Keratinocyte (primary cell): ENCODE measurements around the gene HIPK4. TPM values are rescaled to one million over a fixed set of nuclear protein-coding genes. Genes with fewer than 3 reads are reported as not detected.
"Not testable (repeated sequence)": the region's sequence is repeated elsewhere in the genome, so short reads cannot be mapped to it uniquely, and the experiment has no call there.

ENCODE experiments used
- DNase-seq: peaks from one replicate; pipeline ENCODE4 v3.0.0-alpha.2; 2011; ENCODE audit warnings: low read depth, missing footprints, low spot score
- FAIRE-seq: peaks from 2 replicates; lab custom pipeline; 2011; peaks lifted over from hg19 to GRCh38; lab: Jason Lieb, UNC
- H2AFZ ChIP-seq: 2 replicates; pipeline ENCODE4 v1.6.0; 2012; ENCODE audit warnings: low read length, control low read depth, inconsistent platforms; ENCODE audit not compliant: control insufficient read depth
- H3K27ac ChIP-seq: 2 replicates; pipeline ENCODE4 v1.5.1; 2011; ENCODE audit warnings: low read length; ENCODE audit not compliant: control insufficient read depth, insufficient read depth
- H3K27me3 ChIP-seq: 3 replicates; pipeline ENCODE4 v1.6.0; 2011; ENCODE audit warnings: low read length; ENCODE audit not compliant: control insufficient read depth, insufficient read depth; ENCODE audit errors: extremely low read depth
- H3K36me3 ChIP-seq, 2 experiments: 2 replicates in 1 of 2; 3 replicates in 1 of 2; pipeline ENCODE4 v1.5.1; 2011; ENCODE audit warnings: low read length in 2 of 2, mild to moderate bottlenecking in 1 of 2; ENCODE audit not compliant: control insufficient read depth in 2 of 2, insufficient read depth in 2 of 2; ENCODE audit errors: extremely low read depth in 1 of 2
- H3K4me1 ChIP-seq: 3 replicates; pipeline ENCODE4 v1.5.1; 2011; ENCODE audit warnings: low read length; ENCODE audit not compliant: control insufficient read depth, insufficient read depth; ENCODE audit errors: extremely low read depth
- H3K4me2 ChIP-seq: 3 replicates; pipeline ENCODE4 v1.6.0; 2011; ENCODE audit warnings: low read depth, low read length; ENCODE audit not compliant: control insufficient read depth, insufficient read depth; ENCODE audit errors: extremely low read depth
- H3K4me3 ChIP-seq, 3 experiments: fragments of 200-600 bp in 1 of 3; sonication (generic) in 1 of 3; 2 replicates in 2 of 3; 3 replicates in 1 of 3; pipeline ENCODE4 v1.5.1; 2011 to 2016; ENCODE audit warnings: low read length in 3 of 3, mild to moderate bottlenecking in 3 of 3, control low read depth in 2 of 3, inconsistent platforms in 1 of 3, low read depth in 1 of 3, mixed read lengths in 1 of 3, mixed run types in 1 of 3, moderate library complexity in 1 of 3; ENCODE audit not compliant: control insufficient read depth in 2 of 3, insufficient read depth in 2 of 3; ENCODE audit errors: extremely low read depth in 1 of 3
- H3K79me2 ChIP-seq: 2 replicates; pipeline ENCODE4 v1.6.0; 2012; ENCODE audit warnings: low read length; ENCODE audit not compliant: control insufficient read depth, insufficient read depth
- H3K9ac ChIP-seq: 3 replicates; pipeline ENCODE4 v1.6.0; 2011; ENCODE audit warnings: low read length; ENCODE audit not compliant: control insufficient read depth, insufficient read depth; ENCODE audit errors: extremely low read depth
- H3K9me1 ChIP-seq: 3 replicates; pipeline ENCODE4 v1.6.0; 2011; ENCODE audit warnings: low read length; ENCODE audit not compliant: control insufficient read depth, insufficient read depth; ENCODE audit errors: extremely low read depth
- H3K9me3 ChIP-seq: 2 replicates; pipeline ENCODE4 v1.5.1; 2012; ENCODE audit warnings: low read depth, low read length; ENCODE audit not compliant: control insufficient read depth
- H4K20me1 ChIP-seq: 3 replicates; pipeline ENCODE4 v1.6.0; 2011; ENCODE audit warnings: low read length; ENCODE audit not compliant: control insufficient read depth, insufficient read depth; ENCODE audit errors: extremely low read depth
- EZH2 ChIP-seq: IDR thresholded peaks from one replicate; pipeline ENCODE4 v1.6.1; 2012; ENCODE audit warnings: inconsistent platforms, mild to moderate bottlenecking, low read length, moderate library complexity
- dilution Hi-C: fragments of 300-500 bp; cut with MboI; formaldehyde crosslinking; loops from one replicate; pipeline ENCODE4 v1.7.0; 2020; ENCODE audit warnings: low sequenced_read_pairs; ENCODE audit not compliant: extremely low pct_ligation_motif_present
- polyA plus RNA-seq, 5 experiments: library from polyadenylated mRNA; depleted of rRNA in 3 of 5; stranded (reverse) in 3 of 5; stranded (forward) in 1 of 5; unstranded in 1 of 5; fragments of >200 nt; gene quantifications; 1 replicate in 1 of 5; 2 replicates in 3 of 5; 3 replicates in 1 of 5; pipeline versions ENCODE4 v1.2.1 to v1.2.3, GENCODE V29; 2011 to 2012; ENCODE audit warnings: missing spikeins in 2 of 5, low read depth in 1 of 5, low replicate concordance in 1 of 5
- TF ChIP-seq, protein P1 (sequence below), 3 experiments: IDR thresholded peaks in 1 of 3; conservative IDR thresholded peaks in 1 of 3; optimal IDR thresholded peaks in 1 of 3; 2 replicates in 2 of 3; 3 replicates in 1 of 3; pipeline versions ENCODE3 to v1.5.1; 2011; ENCODE audit warnings: low read length in 3 of 3, mild to moderate bottlenecking in 3 of 3, moderate library complexity in 2 of 3, control low read depth in 1 of 3, inconsistent platforms in 1 of 3; ENCODE audit not compliant: insufficient read depth in 2 of 3; ENCODE audit errors: extremely low read depth in 1 of 3

Gene HIPK4
- polyA plus RNA-seq, 1 donor (not counting 4 experiments of a cell fraction or from before 2014, with no cell fraction given): 0.03 TPM

DNA sequence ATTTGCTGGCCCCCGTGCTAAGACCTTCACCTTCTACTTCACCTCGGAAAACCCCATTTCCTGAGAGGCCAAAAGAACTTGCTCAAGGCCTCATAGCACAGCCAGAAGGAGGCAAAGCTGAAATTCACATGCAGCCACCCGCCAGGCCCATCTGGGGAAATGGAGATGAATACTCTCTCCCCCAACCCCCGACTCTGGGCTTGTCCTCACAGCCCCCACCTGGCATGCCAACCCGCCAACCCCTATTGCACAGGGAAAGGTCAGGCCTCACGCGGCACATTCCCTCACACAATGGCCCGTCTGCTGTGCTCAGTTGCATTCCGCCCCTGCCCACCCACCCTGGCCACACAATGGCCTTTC, 20.0 kb upstream of the HIPK4 start:
- Histone ChIP-seq H3K36me3 (no peaks in the 10 kb centered on the region), H3K9me1 (no peaks in the 10 kb centered on the region), H3K9ac (no peak overlapping the region), H3K9me3 (no peaks in the 10 kb centered on the region), H3K4me3 (no peak overlapping the region), H3K27ac (no peak overlapping the region), H3K79me2 (no peaks in the 10 kb centered on the region), H3K27me3 (no peaks in the 10 kb centered on the region), H3K4me1 (peaks cover 11% of the 10 kb centered on the region), H4K20me1 (no peaks in the 10 kb centered on the region), H3K4me2 (no peak overlapping the region), H2AFZ (no peak overlapping the region)
- DNase-seq (no peak), FAIRE-seq (no peak)
- no peak for TF ChIP-seq EZH2
- TF ChIP-seq, protein P1, sequence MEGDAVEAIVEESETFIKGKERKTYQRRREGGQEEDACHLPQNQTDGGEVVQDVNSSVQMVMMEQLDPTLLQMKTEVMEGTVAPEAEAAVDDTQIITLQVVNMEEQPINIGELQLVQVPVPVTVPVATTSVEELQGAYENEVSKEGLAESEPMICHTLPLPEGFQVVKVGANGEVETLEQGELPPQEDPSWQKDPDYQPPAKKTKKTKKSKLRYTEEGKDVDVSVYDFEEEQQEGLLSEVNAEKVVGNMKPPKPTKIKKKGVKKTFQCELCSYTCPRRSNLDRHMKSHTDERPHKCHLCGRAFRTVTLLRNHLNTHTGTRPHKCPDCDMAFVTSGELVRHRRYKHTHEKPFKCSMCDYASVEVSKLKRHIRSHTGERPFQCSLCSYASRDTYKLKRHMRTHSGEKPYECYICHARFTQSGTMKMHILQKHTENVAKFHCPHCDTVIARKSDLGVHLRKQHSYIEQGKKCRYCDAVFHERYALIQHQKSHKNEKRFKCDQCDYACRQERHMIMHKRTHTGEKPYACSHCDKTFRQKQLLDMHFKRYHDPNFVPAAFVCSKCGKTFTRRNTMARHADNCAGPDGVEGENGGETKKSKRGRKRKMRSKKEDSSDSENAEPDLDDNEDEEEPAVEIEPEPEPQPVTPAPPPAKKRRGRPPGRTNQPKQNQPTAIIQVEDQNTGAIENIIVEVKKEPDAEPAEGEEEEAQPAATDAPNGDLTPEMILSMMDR (optimal IDR thresholded peaks at IDR 0.05 in 1 of 3, IDR thresholded peaks at IDR 0.05 in 1 of 3, conservative IDR thresholded peaks at IDR 0.05 in 1 of 3; ENCODE audit: extremely low read depth in 1 of 3, insufficient read depth in 2 of 3, low read length in 3 of 3): no peak
- dilution Hi-C loops: no loop called here

DNA sequence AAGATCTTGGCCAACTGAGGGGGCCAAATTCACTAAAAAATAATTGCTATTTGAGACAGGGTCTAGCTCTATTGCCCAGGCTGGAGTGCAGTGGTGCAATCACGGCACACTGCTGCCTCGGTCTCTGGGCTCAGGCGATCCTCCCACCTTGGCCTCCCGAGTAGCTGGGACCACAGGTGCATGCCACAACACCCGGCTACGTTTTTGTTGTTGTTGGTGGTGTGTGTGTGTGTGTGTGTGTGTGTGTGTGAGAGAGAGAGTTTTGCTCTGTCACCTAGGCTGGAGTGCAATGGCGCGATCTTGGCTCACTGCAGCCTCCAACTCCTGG, 18.6 kb upstream of the HIPK4 start:
- H3K4me1 ChIP-seq: peaks cover 11% of the 10 kb centered on the region
- H3K9me1 ChIP-seq, H3K9ac ChIP-seq, H3K79me2 ChIP-seq, dilution Hi-C loops, H3K4me3 ChIP-seq, FAIRE-seq, H3K4me2 ChIP-seq, H3K27me3 ChIP-seq, H3K27ac ChIP-seq, H3K36me3 ChIP-seq, H2AFZ ChIP-seq, H4K20me1 ChIP-seq, DNase-seq, H3K9me3 ChIP-seq: not testable (repeated sequence)
